Right kidney (tissue), 1 donor: ENCODE results near the gene TNF.
"Not testable (repeated sequence)": the region's sequence is repeated elsewhere in the genome, so short reads cannot be mapped to it uniquely, and the experiment has no call there.

Experiments used
- DNase-seq: peaks from one replicate; pipeline ENCODE4 v3.0.0-alpha.2; 2016

The TNF gene

DNA sequence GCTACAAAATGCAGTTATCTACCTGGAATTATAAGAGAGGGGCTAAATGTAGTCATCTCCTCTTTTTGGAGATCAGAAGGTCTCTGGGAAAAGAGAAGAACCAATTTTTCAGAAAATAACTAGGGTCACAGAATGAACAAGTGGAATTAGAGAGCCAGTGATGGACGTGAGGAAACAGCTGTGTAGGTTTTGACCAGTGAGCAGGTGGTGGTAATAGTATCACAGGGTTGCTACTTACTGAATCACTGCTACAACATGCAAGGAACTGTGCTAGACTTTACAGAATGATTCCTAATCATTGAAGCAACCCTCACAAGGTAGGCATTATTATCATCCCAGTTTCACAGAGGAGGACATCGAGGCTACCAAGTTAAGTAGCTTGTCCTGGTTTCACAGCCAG is 30.7 kb upstream of the TNF start:
- no peak for DNase-seq

DNA sequence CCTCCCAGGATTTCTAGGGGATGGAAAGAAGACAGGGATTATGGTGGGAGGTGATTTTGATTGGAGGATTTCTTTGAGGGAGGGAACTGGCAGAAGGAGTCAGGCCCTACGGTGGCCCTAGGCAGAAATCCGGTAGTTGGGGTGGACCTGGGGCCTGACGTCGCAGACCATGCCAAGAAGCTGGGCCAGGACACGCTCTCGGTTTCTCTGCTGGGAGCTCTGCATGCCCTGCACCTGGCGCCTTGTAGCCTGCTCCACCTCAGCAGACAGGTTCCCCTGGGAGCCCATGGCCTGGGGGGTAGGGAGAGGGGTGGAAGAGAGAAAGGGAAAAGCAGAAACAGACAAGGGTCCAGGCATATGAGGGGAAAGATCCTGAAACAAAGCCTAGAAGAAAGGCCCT is 30.1 kb upstream of the TNF start:
- DNase-seq, result no peak

DNA sequence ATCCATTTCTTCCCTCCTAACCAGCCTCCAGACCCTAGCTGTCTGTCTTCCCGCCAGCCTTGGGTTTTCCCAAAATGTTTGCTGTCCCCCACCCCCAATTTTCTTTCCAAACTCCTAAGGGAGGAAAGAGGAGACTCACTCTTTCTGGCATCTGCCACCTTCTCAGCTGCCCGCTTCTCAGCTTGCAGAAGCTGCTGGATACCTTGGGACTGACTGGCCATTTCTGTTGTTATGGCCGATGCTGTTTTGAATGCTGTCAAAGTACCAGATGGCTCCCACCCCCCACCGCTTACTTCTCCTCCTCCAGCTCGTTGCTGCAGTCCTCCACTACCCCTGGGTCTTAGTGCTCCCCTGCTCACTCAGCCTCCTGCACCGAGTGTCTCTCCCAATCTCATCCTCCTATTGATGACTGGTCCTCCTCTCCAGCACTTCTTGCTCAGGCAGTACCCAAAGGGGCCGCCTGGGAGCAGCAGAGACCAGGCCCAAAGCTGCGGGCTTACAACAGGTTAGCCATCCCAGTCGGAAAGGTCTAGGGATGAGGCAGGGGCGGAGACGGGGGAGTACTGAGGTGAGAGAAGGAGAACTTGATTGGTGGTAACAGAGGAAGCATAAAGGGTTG is 28.9 kb upstream of the TNF start, which contains the start of gene ATP6V1G2:
Gene ATP6V1G2, minus strand, starts transcription at position 270 of the 619 bp plus-strand sequence. Its CDS starts 49 bp downstream, at position 221.
- DNase-seq, result no peak

DNA sequence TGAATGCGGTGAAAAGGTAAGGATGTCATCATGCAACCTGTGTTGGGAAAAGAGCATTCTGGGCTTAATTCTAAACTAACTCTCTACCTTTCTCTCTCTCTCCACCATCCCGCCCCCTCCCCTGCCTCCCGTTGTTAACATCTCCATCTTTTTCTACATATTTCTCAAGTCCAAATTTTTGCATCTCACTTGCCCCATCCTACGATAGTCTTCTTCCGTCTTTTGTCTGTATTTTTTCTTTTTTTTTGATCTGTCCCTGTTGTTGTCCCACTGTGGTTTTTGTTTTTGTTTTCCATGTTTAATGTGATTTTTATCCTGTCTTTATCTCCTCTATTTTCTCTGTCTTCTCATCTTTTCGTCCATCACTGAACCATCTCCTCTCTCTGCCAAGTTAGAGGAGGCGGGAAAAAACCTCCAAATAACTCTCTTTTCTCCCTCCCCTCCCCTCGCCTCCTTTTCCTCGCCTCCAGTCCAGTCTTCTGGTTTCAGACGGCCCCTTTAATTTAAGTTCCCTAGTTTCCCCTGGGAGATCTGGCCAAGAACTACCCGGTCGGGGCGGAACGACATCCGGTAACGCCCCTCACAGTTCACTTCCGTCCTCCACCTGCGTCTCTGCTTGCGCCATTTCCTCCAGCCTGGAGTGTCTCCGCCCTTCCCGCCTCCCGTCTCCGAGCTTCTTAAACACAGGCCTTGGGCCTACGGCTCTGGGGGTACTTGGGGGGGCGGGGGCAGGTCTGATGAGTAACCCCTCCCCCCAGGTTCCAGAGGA is 28.2 kb upstream of the TNF start, which contains the start of gene NFKBIL1:
Gene NFKBIL1, plus strand, starts transcription at position 651 of the 769 bp plus-strand sequence. Its CDS starts 87 bp downstream, at position 738.
- DNase-seq, result peak; percentile 84

DNA sequence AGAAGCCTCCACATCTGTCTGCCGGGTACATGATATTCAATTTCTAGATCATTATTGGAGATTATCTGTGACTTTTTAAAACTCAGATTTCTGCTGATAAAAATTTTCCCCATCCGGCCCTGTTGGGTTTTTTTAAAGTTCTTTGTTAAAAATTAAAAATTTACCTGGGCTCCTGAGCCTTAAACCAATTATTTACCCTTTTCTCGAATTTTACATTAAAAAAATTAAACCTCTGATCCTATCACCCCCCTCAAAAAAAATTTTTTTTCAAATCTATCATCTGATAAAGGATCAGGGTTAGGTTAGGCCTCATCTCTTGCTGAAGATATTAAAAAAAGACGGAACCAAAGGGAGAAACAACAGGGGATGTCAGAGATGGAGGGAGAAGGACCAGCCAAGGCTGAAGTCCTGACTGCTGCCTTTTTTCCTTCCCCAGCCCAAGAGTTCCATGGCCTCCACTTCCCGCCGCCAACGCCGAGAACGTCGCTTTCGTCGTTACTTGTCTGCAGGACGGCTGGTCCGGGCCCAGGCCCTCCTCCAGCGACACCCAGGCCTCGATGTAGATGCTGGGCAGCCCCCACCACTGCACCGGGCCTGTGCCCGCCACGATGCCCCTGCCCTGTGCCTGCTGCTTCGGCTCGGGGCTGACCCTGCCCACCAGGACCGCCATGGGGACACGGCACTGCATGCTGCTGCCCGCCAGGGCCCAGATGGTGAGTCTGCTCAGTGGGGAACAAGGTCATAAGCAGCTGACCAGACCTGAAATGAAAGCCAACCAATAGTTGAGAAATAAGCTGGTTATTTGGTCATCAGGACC is 27.4 kb upstream of the TNF start:
- DNase-seq, result peak; percentile 26

DNA sequence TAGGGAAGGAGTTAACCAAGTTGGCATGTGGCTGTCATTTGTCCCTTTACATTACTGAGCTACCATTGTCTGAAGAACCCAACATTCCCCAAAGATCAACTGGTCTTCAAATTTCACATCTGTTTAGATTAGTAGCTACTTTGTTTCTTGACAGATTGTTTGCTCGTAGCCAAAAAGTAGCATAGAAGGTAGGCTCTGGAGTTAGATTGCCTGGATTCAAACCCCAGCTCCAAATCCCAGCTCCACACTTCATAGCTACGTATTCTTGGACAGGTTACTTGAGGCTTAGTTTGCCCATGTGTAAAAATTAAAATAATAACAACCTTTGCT is 26.9 kb upstream of the TNF start:
- DNase-seq, result no peak

DNA sequence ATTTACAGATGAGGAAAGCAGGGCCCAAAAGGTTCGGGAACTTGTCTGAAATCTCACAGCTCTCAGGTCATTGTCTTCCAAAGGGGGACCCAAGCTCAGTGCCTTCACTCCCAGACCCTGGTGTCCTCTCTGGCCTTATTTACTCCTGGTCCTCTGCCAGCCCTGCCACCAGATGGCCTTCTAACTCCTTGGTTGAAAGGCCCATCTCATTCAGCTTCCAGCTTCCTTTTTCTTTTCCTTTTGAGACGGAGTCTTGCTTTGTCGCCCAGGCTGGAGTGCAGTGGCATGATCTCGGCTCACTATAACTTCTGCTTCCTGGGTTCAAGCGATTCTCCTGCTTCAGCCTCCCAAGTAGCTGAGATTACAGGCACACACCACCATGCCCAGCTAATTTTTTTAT is 24.0 kb upstream of the TNF start:
- DNase-seq, result not testable (repeated sequence)

DNA sequence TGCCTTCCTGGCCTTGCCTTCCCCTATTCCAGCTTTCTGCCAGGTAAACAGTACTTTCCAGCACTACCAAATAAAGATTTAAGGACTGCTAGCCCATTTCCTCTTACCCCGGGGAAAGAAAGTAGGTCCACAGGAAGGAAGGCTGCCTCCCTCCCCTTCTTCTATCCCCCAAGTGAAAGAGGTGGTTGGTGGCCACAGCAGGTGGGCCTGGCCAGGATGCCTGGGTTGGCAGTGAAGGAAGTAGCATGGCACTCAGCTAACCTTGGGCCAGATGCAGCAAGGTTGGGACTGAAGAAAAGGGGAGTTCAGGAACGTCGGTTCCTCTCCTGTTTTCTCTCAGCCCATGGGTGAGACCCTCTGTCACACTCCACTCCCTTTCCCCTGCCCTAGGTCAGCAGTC is 19.1 kb upstream of the TNF start:
- DNase-seq, result no peak

DNA sequence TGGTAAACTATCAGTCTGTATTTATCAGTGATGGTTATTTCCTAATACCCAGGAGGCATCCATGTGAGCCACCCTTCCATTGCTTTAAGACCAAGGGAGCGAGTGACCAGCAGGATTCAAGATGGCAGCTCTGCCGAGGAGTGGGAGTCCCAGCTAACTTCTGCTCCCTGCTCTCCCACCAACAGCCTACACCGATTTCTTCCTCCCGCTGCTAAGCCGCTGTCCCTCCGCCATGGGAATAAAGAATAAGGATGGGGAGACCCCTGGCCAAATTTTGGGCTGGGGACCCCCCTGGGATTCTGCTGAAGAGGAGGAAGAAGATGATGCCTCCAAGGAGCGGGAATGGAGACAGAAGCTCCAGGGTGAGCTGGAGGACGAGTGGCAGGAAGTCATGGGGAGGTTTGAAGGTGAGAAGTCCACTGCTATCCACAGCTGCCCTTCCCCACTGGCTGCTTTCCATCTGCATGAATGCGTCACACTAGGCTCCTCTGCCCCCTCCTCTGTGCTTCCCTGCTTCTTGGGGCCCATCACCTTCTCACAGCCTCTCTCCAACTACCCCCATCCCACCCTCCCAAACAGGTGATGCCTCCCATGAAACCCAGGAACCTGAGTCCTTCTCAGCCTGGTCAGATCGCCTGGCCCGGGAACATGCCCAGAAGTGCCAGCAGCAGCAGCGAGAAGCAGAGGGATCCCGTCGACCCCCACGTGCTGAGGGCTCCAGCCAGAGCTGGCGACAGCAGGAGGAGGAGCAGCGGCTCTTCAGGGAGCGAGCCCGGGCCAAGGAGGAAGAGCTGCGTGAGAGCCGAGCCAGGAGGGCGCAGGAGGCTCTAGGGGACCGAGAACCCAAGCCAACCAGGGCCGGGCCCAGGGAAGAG is 17.7 kb upstream of the TNF start:
- no peak for DNase-seq

DNA sequence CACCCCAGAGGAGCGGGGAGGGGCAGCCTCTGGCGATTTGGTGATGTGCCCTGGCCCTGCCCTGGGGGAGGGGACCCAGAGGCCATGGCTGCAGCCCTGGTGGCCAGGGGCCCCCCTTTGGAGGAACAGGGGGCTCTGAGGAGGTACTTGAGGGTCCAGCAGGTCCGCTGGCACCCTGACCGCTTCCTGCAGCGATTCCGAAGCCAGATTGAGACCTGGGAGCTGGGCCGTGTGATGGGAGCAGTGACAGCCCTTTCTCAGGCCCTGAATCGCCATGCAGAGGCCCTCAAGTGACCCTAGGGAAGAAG is 17.1 kb upstream of the TNF start:
- DNase-seq, result no peak

DNA sequence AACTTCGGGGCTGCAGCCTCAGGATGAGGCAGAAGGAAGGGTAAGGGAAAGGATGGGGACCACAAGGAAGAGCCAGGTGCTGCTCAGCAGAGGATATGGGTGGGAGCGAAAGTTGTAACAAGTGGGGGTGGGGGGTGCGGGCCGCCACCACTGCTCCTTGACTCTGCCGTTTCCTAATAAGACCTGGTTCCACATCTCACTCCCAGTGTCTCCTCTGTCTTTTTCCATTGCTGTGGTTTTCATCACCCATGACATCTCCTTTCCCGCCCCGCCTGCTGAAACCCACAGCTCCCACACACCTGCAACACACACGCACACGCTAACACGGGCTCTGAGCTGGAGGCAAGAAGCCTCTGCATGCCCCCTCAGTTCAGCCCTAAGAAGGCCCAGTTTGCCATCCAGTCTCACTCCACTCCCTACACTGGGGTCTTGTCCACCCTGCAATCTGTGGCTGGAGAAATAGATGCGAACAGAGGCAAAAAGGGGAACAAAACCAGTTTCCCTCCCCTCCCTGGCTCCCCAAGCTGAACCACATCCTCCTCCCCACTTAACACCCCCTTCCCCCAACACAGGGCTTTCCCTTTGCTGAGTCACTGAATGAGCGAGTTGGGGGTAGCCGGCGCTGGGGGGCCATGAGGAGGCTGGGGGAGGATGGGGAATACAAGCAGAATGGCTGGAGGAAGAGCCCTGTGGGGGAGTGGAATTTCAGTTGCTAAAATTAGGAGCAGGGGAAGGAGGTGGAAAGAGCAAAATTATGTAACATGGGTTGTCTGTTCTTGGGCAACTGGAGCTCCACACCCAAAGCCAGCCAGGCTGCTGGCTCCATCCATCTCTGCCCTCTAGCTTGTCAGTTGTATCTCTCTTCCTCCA is 16.5 kb upstream of the TNF start:
- DNase-seq, result no peak

DNA sequence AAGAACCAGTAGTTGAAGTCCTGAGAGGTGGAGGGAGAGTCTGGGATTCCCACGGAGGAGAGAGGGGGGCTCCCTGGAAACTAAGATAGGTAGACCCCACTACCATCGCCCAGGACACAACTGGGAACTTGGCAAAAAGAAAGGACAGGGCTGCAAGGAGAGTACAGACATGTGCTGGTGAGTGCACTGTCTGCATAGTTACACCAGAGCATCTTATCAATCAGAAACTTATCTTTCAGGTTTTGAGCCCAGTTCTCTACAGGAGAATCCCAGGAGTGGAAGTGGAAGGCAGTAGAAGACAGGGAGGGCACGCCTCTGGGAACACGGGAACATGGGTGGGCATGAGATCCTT is 15.8 kb upstream of the TNF start:
- DNase-seq, result no peak

DNA sequence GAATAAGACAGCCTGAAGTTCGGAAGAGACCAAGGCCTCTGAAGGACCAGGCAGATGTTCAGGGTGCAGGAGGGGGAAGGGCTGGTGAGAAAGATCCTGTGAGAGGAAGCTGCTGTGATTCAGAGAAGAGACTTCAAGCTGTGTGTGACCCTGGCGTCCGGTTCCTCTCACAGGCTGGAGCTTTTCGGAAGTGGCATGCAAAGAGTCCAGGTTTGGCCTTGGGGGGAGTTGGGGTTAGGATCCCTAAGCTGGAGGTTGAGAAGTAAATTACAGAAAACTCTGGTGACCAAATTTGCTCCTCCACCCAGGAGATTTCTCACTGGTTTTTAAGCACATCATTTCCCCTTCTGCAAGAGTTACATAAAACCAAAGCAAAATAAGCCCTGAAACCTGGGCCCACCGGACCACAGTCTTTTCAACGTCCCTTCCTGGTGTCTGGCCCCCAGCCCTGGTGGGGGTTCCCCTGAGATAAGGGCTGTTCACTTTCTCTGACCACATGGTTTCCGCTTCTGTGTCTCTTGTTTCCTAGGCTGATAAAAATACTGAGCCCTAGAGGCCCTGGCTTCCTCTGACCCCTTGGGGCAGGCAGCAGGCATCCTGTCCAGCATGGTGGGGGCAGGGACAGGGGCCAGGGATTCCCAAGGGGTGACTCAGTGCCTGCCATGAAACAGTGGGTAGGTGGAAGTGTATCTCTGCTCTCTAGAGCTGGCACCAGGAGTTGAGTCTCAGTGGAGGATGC is 15.2 kb upstream of the TNF start:
- DNase-seq, result no peak

DNA sequence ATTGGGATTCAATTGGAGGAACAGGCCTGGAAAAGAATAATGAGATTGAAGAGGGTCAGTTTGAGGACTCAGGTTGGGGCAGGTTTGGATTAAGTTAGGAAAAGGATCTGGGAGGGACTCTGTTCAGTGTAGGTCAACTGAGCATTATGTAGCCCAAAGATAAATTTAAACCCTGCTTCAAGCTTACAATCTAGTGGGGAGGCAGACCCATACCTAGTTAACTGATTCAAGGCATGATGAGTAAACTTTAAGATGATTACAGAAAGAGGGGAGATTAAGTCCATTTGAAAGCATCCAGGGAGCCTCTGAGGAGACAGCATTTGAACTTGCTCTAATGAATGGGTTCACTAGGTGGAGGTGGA is 14.7 kb upstream of the TNF start:
- DNase-seq, result no peak

DNA sequence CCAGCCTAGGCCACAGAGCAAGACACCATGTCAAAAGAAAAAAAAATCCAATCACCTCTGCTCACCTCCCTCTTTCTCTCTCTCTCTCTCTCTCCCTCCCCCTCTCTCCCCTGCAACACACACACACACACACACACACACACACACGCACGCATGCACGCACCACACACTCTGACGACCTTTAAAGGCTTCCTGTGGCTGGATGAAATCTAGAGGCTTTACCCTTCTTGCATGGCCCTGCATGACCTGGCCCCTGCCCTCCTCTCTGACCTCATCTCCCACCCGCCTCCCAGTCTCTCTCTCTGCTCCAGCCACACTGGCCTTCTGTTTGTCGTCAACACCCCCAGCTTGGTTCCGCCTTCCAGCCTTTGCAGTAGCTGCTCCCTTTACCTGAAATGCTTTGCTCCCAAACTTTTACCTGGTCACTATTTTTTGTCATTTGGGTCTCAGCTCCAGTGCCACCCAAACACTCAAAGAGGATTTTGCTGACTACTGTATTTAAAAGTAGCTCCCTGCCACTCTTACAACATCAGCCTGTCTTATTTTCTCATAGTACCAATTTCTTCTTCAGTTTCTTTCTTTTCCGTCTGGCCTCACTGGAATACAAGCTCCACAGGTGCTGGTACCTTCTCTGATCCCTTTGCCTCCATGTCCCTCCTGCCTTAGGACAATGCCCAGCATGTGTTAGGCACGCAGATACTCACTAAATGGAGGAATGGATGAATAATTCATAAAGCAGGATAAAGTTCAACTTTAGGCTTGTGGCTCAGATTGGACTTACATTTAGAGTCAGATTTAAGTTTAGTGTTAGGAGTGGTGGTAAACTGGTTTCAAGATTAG is 7.6 kb upstream of the TNF start:
- no peak for DNase-seq

DNA sequence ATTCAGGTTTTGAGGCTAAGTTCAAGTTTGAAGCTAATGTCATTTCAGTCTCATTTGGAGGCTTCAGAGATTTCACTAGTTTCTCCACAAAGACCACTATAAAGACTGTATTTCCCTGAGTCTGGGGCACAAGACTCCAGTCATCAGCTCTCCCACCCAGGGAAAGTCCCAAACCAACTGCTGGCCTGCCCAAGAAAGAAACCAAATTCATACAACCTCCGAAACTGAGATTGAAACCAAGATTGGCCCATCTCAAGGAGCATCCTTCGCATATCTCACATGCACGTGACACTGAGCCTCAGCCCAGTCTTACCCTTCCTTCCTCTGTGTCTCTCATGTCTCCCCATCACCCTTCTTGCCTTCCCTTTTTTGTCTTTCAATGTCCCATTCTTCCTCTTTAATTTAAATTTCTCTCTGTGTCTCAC is 6.8 kb upstream of the TNF start:
- DNase-seq, result no peak

DNA sequence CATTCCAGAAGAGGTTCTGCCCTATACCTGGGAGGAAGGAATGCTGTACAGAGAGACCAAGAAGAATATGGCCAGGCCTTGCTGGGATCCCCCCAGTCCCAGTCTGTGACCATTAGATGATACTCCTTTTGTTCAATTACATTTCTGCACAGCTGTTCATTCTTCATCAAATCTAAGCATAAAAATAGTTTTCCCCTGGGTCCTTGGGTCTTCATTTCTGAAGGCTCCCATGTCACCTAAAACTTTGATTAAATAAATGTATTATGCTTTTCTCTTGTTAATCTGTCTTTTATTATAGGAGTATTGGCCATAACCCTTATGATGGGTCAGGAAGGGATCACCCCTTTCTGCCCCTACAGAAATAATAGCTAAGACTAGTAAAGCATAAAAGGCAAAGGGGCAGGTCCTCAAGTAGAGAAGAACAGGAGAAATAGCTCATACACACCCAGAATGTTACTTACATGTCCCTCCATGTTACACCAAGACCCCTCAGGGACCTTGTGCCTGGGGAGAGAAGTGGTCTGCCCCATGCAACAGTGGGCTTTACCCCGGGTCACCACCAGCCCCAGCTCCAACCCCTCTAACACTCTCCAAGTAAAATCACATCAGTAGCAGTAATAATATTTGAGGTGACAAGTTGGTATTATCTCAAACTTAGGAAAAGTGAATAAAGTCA is 5.4 kb upstream of the TNF start:
- DNase-seq, result no peak

DNA sequence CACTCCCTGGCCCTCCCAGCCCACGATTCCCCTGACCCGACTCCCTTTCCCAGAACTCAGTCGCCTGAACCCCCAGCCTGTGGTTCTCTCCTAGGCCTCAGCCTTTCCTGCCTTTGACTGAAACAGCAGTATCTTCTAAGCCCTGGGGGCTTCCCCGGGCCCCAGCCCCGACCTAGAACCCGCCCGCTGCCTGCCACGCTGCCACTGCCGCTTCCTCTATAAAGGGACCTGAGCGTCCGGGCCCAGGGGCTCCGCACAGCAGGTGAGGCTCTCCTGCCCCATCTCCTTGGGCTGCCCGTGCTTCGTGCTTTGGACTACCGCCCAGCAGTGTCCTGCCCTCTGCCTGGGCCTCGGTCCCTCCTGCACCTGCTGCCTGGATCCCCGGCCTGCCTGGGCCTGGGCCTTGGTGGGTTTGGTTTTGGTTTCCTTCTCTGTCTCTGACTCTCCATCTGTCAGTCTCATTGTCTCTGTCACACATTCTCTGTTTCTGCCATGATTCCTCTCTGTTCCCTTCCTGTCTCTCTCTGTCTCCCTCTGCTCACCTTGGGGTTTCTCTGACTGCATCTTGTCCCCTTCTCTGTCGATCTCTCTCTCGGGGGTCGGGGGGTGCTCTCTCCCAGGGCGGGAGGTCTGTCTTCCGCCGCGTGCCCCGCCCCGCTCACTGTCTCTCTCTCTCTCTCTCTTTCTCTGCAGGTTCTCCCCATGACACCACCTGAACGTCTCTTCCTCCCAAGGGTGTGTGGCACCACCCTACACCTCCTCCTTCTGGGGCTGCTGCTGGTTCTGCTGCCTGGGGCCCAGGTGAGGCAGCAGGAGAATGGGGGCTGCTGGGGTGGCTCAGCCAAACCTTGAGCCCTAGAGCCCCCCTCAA is 3.1 kb upstream of the TNF start, which contains the start of gene LTA:
Gene LTA, plus strand, starts transcription at position 249 of the 871 bp plus-strand sequence. Its CDS starts 454 bp downstream, at position 703.
- DNase-seq, result no peak
